Gastrocnemius medialis (tissue), 4 donors: ENCODE results near the gene ASTN2. TPM values are rescaled to one million over a fixed set of nuclear protein-coding genes. Genes with fewer than 3 reads are reported as not detected.

ENCODE experiments used
- ATAC-seq, 2 donors: fragments of 150-250 bp; one replicate each; pipeline ENCODE4 v1.9.1; 2016
- DNase-seq, 2 donors: peaks; one replicate each; pipeline ENCODE4 v3.0.0-alpha.2; 2019
- H3K27ac ChIP-seq, 4 donors: fragments of 200-600 bp; sonication (generic); 1 replicate in 1 of 4; 2 replicates in 3 of 4; pipeline ENCODE4 v1.5.1; 2016 to 2018; ENCODE audit warnings: mild to moderate bottlenecking in 2 of 4, moderate library complexity in 1 of 4
- H3K27me3 ChIP-seq, 3 donors: fragments of 200-600 bp; sonication (generic) in 2 of 3; 1 replicate in 1 of 3; 2 replicates in 2 of 3; pipeline versions ENCODE4 v1.5.1 to v1.6.0; 2016 to 2019; ENCODE audit warnings: mild to moderate bottlenecking in 1 of 3, moderate library complexity in 1 of 3
- H3K36me3 ChIP-seq, 2 donors: fragments of 200-600 bp; sonication (generic) in 1 of 2; one replicate each; pipeline ENCODE4 v1.5.1; 2017 to 2018
- H3K4me1 ChIP-seq, 2 donors: fragments of 200-600 bp; sonication (generic) in 1 of 2; one replicate each; pipeline ENCODE4 v1.5.1; 2016 to 2017; ENCODE audit warnings: mild to moderate bottlenecking in 2 of 2
- H3K4me3 ChIP-seq, 4 donors: fragments of 200-600 bp; sonication (generic) in 3 of 4; 1 replicate in 1 of 4; 2 replicates in 3 of 4; pipeline ENCODE4 v1.5.1; 2016 to 2019; ENCODE audit warnings: mild to moderate bottlenecking in 2 of 4
- H3K9me3 ChIP-seq, 3 donors: fragments of 200-600 bp; sonication (generic) in 2 of 3; 1 replicate in 1 of 3; 2 replicates in 2 of 3; pipeline ENCODE4 v1.5.1; 2016 to 2019
- POLR2A ChIP-seq, 2 donors: fragments of 450-650 bp; IDR thresholded peaks; one replicate each; pipeline ENCODE4 v1.6.1; 2017; ENCODE audit warnings: antibody characterized with exemption in 2 of 2, mild to moderate bottlenecking in 2 of 2, moderate library complexity in 2 of 2
- in situ Hi-C, 4 donors: fragments of 200-750 bp; cut with MboI; loops; one replicate each; pipeline versions ENCODE4 v1.15.0 to v1.8.0; 2017; ENCODE audit warnings: low sequenced_read_pairs in 4 of 4
- intact Hi-C: fragments of 100-400 bp; cut with DNase I; formaldehyde crosslinking; loops from one replicate; pipeline ENCODE4 v1.15.1; 2023; ENCODE audit warnings: low total_unique reads
- total RNA-seq, 4 donors: library from RNA; depleted of rRNA; stranded (reverse); fragments of >200 nt; gene quantifications; one replicate each; pipeline versions ENCODE4 v1.1.0 to v1.2.3, GENCODE V29; 2016
- TF ChIP-seq, protein P1 (sequence below), 5 experiments: fragments of 450-650 bp in 3 of 5; fragments of 200-600 bp in 2 of 5; sonication (generic) in 2 of 5; IDR thresholded peaks in 4 of 5; conservative IDR thresholded peaks in 1 of 5; 1 replicate in 4 of 5; 2 replicates in 1 of 5; pipeline ENCODE4 v1.5.1; 2016 to 2019; ENCODE audit warnings: antibody characterized with exemption in 5 of 5, mild to moderate bottlenecking in 3 of 5, moderate library complexity in 3 of 5

Gene ASTN2
- total RNA-seq, 4 donors from 2014 or later, result 2.5 to 4.6 (median 3.7) TPM

DNA sequence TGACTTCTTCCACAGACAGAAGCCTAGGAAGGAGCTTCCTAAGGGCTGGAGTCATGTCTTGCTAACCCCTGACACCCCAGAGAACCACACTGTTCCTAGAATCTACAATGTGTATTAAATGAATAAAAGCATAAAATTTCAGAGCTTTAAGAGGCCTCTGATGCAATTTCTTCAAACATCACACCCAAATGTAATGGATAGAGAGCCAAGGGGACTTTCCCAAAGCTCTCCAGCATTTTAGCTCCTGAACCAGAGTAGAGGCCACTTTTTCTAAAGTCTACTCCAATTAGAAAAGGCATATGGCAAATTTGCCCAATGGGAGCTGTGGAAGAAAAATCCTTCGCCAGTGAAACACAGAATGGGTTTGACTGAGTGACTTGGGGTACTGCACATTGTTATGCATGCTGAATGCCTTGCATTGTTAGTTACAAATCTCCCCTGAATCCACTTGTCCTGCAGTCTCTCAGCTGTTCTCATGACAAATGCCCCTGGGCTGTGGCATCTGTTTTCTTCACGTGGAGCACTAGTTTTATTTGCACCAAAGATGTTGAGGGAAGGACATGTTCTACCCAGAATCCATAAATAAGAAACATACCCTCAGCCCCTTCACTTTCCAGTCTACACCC, 334.0 kb downstream of the ASTN2 start:
- no peaks in the 10 kb centered on the region for H3K36me3 ChIP-seq
- ATAC-seq (no peak), DNase-seq (no peak)
- in situ Hi-C loops, result no loop called here
- TF ChIP-seq POLR2A (IDR thresholded peaks at IDR 0.05), result no peak
- TF ChIP-seq, protein P1, sequence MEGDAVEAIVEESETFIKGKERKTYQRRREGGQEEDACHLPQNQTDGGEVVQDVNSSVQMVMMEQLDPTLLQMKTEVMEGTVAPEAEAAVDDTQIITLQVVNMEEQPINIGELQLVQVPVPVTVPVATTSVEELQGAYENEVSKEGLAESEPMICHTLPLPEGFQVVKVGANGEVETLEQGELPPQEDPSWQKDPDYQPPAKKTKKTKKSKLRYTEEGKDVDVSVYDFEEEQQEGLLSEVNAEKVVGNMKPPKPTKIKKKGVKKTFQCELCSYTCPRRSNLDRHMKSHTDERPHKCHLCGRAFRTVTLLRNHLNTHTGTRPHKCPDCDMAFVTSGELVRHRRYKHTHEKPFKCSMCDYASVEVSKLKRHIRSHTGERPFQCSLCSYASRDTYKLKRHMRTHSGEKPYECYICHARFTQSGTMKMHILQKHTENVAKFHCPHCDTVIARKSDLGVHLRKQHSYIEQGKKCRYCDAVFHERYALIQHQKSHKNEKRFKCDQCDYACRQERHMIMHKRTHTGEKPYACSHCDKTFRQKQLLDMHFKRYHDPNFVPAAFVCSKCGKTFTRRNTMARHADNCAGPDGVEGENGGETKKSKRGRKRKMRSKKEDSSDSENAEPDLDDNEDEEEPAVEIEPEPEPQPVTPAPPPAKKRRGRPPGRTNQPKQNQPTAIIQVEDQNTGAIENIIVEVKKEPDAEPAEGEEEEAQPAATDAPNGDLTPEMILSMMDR (IDR thresholded peaks at IDR 0.05 in 4 of 5, conservative IDR thresholded peaks at IDR 0.05 in 1 of 5), result no peak
- H3K27ac ChIP-seq, result no peak overlapping the region
- intact Hi-C loops, result no loop called here
- no peak overlapping the region for H3K4me3 ChIP-seq
- H3K9me3 ChIP-seq, result no peaks in the 10 kb centered on the region
- H3K27me3 ChIP-seq, result no peaks in the 10 kb centered on the region
- H3K4me1 ChIP-seq, result no peaks in the 10 kb centered on the region

GRCh38 chr9:117076571-117077290, 338.1 kb downstream of the ASTN2 start:
- Histone ChIP-seq H3K27me3 (no peaks in the 10 kb centered on the region), H3K4me1 (no peaks in the 10 kb centered on the region), H3K27ac (no peak overlapping the region), H3K4me3 (no peak overlapping the region), H3K36me3 (no peaks in the 10 kb centered on the region), H3K9me3 (no peaks in the 10 kb centered on the region)
- DNase-seq (no peak), ATAC-seq (no peak)
- in situ Hi-C loops, result no loop called here
- intact Hi-C loops, result no loop called here
- TF ChIP-seq POLR2A (IDR thresholded peaks at IDR 0.05), result no peak
- TF ChIP-seq, protein P1 (IDR thresholded peaks at IDR 0.05 in 4 of 5, conservative IDR thresholded peaks at IDR 0.05 in 1 of 5), result no peak

DNA sequence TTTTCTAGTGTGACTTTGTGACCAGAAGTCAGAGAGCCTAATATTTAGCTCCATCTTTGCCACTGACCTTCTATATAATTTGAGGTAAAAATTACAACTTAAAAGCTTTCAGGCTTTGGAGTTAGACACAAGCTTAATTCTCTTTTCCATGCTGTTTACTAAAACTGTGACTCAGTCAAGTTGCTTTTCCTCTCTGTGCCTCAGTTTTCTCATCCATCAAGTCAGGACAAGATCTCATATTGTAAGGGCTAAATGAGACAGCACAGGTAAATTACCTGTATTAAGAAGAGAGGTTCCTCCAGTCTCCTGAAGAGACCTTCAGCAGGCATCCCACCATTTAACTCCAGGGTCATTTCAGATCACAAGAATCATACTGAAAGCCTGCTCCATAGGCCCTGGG, 339.2 kb downstream of the ASTN2 start:
- intact Hi-C loops, result no loop called here
- no peaks in the 10 kb centered on the region for H3K9me3 ChIP-seq
- ATAC-seq (no peak), DNase-seq (no peak)
- no peak overlapping the region for H3K27ac ChIP-seq
- in situ Hi-C loops, result no loop called here
- no peak for TF ChIP-seq POLR2A (IDR thresholded peaks at IDR 0.05)
- TF ChIP-seq, protein P1 (IDR thresholded peaks at IDR 0.05 in 4 of 5, conservative IDR thresholded peaks at IDR 0.05 in 1 of 5), result no peak
- H3K4me3 ChIP-seq, result no peak overlapping the region
- H3K27me3 ChIP-seq, result no peaks in the 10 kb centered on the region
- no peaks in the 10 kb centered on the region for H3K4me1 ChIP-seq
- H3K36me3 ChIP-seq, result no peaks in the 10 kb centered on the region

DNA sequence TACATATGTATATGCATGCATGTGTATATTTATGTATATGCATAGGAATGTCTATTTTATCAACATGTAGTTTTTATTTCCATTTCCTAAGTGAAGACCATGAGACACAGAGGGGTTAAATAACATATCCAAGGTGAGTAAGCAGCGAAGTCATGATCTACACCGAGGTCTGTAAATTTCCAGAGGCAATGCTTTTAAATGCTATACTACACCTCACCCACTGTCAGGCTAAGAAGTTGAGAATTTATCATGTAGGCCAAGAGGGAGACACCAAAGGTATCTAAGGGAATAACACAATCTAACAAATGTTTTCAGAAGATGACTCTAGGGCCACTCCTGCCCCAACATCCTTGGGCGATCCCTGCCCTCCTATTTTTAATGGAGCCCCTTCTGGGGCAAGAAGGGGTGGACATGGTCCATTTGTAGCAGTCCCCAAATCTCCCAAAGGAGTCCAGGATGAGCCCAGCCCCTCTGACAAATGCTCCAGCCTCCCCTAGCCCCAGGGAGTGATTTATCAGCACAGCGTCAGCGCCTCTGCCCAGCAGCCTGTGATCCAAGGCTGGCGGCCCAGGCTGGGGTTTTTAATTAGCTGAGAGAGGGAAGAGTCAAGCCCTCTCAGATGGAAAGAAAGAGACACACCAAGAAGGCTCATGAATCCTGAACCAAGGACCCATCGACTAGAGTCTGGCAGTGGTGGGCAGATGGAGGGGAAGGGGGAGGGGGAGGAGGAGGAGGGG, 339.9 kb downstream of the ASTN2 start:
- Histone ChIP-seq H3K4me3 (no peak overlapping the region), H3K9me3 (no peaks in the 10 kb centered on the region), H3K27ac (no peak overlapping the region), H3K27me3 (no peaks in the 10 kb centered on the region), H3K4me1 (no peaks in the 10 kb centered on the region), H3K36me3 (no peaks in the 10 kb centered on the region)
- intact Hi-C loops (no loop called here), in situ Hi-C loops (no loop called here)
- no peak for TF ChIP-seq POLR2A (IDR thresholded peaks at IDR 0.05)
- TF ChIP-seq, protein P1 (IDR thresholded peaks at IDR 0.05 in 4 of 5, conservative IDR thresholded peaks at IDR 0.05 in 1 of 5), result no peak
- no peak for ATAC-seq
- no peak for DNase-seq
